ENCODE measurements around the gene PPP1R12B.

The PPP1R12B gene, protein sequence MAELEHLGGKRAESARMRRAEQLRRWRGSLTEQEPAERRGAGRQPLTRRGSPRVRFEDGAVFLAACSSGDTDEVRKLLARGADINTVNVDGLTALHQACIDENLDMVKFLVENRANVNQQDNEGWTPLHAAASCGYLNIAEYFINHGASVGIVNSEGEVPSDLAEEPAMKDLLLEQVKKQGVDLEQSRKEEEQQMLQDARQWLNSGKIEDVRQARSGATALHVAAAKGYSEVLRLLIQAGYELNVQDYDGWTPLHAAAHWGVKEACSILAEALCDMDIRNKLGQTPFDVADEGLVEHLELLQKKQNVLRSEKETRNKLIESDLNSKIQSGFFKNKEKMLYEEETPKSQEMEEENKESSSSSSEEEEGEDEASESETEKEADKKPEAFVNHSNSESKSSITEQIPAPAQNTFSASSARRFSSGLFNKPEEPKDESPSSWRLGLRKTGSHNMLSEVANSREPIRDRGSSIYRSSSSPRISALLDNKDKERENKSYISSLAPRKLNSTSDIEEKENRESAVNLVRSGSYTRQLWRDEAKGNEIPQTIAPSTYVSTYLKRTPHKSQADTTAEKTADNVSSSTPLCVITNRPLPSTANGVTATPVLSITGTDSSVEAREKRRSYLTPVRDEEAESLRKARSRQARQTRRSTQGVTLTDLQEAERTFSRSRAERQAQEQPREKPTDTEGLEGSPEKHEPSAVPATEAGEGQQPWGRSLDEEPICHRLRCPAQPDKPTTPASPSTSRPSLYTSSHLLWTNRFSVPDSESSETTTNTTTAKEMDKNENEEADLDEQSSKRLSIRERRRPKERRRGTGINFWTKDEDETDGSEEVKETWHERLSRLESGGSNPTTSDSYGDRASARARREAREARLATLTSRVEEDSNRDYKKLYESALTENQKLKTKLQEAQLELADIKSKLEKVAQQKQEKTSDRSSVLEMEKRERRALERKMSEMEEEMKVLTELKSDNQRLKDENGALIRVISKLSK

DNA sequence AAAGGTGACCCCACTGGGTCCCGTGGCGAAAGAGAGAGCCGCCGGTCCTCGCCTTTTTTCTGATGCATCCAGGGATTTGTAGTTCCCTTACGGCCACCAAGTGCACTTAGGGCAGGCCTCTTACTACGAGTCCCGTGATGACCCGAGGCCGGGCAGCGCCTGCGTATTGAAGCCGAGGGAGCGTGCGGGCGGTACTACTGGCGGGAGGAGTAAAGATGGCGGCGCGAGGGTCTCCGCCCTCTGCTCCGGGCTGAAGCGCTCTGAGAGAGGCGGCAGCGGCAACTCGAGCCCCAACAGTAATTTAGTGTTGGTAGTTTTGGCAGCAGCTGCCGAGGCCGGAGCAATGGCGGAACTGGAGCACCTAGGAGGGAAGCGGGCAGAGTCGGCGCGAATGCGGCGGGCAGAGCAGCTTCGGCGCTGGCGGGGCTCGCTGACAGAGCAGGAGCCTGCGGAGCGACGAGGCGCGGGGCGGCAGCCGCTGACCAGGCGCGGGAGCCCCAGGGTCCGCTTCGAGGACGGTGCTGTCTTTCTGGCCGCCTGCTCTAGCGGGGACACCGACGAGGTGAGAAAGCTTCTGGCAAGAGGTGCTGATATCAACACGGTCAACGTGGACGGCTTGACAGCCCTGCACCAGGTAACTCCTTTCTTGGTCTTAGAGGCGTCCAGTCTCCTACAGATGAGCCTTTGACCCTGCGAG, at the start of gene PPP1R12B:
Gene PPP1R12B (plus strand): TSS at position 191 of the 697 bp plus-strand sequence. CDS start 153 bp downstream, at position 344.
- ChIA-PET POLR2A (no interaction called here), CTCF (interaction anchor here (1.3 to 2.5 kb wide), 3 partner anchors 13 to 371 kb away, joined by 4 to 7 read pairs (median 4); no protein-coding TSS in a partner anchor)
- DNase-seq (ENCODE audit: extremely low spot score) = peak; percentile 91
- TF ChIP-seq, protein P1, sequence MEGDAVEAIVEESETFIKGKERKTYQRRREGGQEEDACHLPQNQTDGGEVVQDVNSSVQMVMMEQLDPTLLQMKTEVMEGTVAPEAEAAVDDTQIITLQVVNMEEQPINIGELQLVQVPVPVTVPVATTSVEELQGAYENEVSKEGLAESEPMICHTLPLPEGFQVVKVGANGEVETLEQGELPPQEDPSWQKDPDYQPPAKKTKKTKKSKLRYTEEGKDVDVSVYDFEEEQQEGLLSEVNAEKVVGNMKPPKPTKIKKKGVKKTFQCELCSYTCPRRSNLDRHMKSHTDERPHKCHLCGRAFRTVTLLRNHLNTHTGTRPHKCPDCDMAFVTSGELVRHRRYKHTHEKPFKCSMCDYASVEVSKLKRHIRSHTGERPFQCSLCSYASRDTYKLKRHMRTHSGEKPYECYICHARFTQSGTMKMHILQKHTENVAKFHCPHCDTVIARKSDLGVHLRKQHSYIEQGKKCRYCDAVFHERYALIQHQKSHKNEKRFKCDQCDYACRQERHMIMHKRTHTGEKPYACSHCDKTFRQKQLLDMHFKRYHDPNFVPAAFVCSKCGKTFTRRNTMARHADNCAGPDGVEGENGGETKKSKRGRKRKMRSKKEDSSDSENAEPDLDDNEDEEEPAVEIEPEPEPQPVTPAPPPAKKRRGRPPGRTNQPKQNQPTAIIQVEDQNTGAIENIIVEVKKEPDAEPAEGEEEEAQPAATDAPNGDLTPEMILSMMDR (IDR thresholded peaks at IDR 0.05; ENCODE audit: control extremely low read depth, extremely low read depth, low read depth, missing control alignments) = no peak

DNA sequence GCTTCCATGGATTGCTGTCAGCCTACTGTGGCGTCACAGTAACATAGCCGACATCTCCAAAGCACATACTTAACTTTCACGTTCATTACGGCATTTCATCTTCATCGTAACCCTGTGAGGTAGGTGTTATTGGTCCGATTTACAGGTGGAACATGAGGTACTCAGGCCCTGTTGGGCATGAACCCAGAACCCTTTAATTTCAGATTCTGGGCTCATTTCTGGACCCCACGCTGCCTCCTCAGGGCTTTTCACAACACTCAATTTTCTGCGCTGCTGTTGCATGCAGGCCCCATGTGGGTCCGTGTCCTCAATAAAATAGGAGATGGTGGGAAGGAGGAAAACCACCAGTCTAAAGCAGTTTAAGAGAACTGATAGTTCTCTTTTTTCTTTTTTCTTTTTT, 46.3 kb upstream of the PPP1R12B start:
- CTCF ChIA-PET = interaction anchor here (1.0 to 2.6 kb wide), 2 partner anchors 32 to 118 kb away, joined by 3 to 9 read pairs; no protein-coding TSS in a partner anchor
- POLR2A ChIA-PET = no interaction called here
- no peak for DNase-seq (ENCODE audit: extremely low spot score)

DNA sequence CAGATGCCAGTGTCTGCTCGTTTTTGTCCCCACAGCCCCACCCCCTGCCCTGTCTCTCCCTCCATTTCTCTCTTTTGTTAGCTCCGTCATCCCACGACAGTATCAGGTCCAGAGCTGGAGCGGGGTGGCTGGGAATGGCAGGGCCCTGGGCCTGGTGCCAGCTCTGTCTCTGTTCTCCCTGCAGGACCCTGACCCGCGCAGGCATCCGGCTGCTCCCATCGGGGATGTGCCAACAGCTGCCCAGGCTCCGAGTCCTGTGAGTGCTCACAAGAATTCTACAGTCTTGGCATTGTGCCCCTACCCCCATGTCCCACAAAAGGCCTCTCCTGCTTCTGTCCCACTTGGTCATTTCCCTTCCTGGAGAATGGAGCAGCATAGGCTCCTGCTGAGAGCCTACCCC, 44.1 kb upstream of the PPP1R12B start:
- CTCF ChIA-PET = interaction anchor here (0.9 to 3.8 kb wide), 7 partner anchors 9 to 120 kb away, joined by 3 to 18 read pairs (median 7); no protein-coding TSS in a partner anchor
- TF ChIP-seq, protein P1 (IDR thresholded peaks at IDR 0.05; ENCODE audit: control extremely low read depth, extremely low read depth, low read depth, missing control alignments) = no peak
- POLR2A ChIA-PET = no interaction called here
- DNase-seq (ENCODE audit: extremely low spot score) = no peak

More for the DNA sequence above, 46.3 kb upstream of the PPP1R12B start:
- TF ChIP-seq, protein P1 (IDR thresholded peaks at IDR 0.05; ENCODE audit: control extremely low read depth, extremely low read depth, low read depth, missing control alignments) = no peak

DNA sequence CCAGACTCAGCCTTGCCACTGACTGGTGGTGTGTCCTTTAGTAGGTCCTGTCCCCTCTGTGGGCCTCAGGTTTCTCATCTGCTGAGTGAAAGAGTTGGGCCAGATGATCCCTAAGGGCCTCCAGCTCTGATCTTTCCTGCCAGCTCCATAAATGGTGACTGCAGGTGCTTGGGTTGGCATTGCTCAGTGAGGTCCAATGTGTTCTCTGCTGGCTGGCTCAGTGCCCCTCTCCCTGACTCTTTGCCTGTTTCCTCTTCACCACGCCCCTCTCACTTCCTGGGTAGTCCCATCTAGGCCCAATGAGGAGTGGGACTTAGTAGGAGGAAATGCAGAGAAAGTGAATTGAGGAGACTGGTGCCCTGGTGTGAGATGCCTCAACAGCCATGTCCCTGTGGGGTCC, 43.3 kb upstream of the PPP1R12B start:
- ChIA-PET POLR2A (no interaction called here), CTCF (interaction anchor here (1.0 to 4.8 kb wide), 11 partner anchors 9 to 267 kb away, joined by 3 to 24 read pairs (median 5); partner anchors contain the start of gene LGR6)

DNA sequence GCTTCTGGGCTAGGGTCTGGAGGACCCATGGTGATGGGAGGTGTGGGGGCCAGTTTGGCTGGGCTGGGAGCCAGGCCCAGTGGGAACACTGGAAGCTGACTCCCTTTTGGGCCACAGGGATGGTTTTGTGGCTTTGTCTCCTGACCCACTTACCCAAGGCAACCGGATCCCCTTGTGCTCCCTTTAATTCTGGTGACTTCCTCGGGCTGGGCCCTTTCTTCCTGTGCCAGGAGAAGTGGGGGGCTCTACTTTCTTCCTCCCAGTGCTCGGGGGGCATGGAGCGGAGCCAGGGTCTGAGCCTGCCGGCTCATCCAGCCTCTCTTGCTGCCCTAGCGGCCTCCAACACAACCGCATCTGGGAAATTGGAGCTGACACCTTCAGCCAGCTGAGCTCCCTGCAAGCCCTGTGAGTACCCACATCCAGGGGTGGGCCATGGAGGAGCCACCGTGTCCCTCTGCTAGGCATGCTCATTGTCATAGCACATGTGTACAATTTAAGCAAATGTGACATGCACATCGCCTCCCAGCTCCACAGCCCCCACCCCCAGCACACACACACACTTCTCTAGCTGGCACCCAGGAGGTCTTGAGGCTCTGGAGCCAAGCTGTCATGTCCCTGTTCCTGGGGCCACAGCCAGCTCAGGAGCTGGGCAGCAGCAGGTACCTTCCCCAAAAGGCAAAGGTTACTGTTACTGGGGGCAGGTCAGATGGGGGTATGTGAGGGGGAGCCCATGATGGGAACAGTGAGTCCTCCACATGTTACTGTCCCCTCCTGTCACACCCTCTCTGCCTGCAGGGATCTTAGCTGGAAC, 41.8 kb upstream of the PPP1R12B start:
- CTCF ChIA-PET = interaction anchor here (1.3 to 4.8 kb wide), 9 partner anchors 9 to 123 kb away, joined by 3 to 24 read pairs (median 6); partner anchors contain the start of gene LGR6
- no peak for DNase-seq (ENCODE audit: extremely low spot score)
- TF ChIP-seq, protein P1 (IDR thresholded peaks at IDR 0.05; ENCODE audit: control extremely low read depth, extremely low read depth, low read depth, missing control alignments) = no peak
- POLR2A ChIA-PET = no interaction called here

More for the DNA sequence above, 43.3 kb upstream of the PPP1R12B start:
- TF ChIP-seq, protein P1 (IDR thresholded peaks at IDR 0.05; ENCODE audit: control extremely low read depth, extremely low read depth, low read depth, missing control alignments) = no peak
- DNase-seq (ENCODE audit: extremely low spot score) = no peak
